Kidney epithelial cell (primary cell): ENCODE measurements around the gene RPLP1. TPM values are rescaled to one million over a fixed set of nuclear protein-coding genes. Genes with fewer than 3 reads are reported as not detected.

ENCODE experiments used
- DNase-seq: peaks from one replicate; pipeline ENCODE4 v3.0.0-alpha.2; 2010; ENCODE audit warnings: low read depth
- H3K27me3 ChIP-seq: 2 replicates; pipeline ENCODE4 v1.6.0; 2011; ENCODE audit warnings: low read length; ENCODE audit not compliant: control insufficient read depth, insufficient read depth
- H3K36me3 ChIP-seq: 2 replicates; pipeline ENCODE4 v1.5.1; 2011; ENCODE audit warnings: low read length; ENCODE audit not compliant: control insufficient read depth, insufficient read depth
- H3K4me3 ChIP-seq: 2 replicates; pipeline ENCODE4 v1.5.1; 2011; ENCODE audit warnings: low read depth, mild to moderate bottlenecking, control low read depth, low read length
- CTCF ChIP-seq: IDR thresholded peaks from 2 replicates; pipeline ENCODE4 v1.5.1; 2011; ENCODE audit warnings: mild to moderate bottlenecking, moderate library complexity, low read length, control low read depth, inconsistent platforms; ENCODE audit not compliant: insufficient read depth, poor library complexity, severe bottlenecking
- total RNA-seq: library from RNA; depleted of rRNA; stranded (reverse); fragments of >200 nt; gene quantifications from 2 replicates; pipeline ENCODE4 v1.2.3, GENCODE V29; 2015

Gene RPLP1
- total RNA-seq, 1 donor from 2014 or later = 943 TPM

GRCh38 chr15:69415381-69415780 is 37.2 kb upstream of the RPLP1 start:
- peak overlapping the region; percentile 88 for H3K4me3 ChIP-seq
- TF ChIP-seq CTCF = no peak
- H3K27me3 ChIP-seq = no peaks in the 10 kb centered on the region
- no peak for DNase-seq
- H3K36me3 ChIP-seq = no peaks in the 10 kb centered on the region

GRCh38 chr15:69417581-69417980 is 35.0 kb upstream of the RPLP1 start:
- Histone ChIP-seq H3K36me3 (no peaks in the 10 kb centered on the region), H3K27me3 (no peaks in the 10 kb centered on the region), H3K4me3 (no peak overlapping the region)
- TF ChIP-seq CTCF = no peak
- no peak for DNase-seq

GRCh38 chr15:69421498-69421897 is 31.1 kb upstream of the RPLP1 start:
- TF ChIP-seq CTCF = no peak
- Histone ChIP-seq H3K27me3 (no peaks in the 10 kb centered on the region), H3K36me3 (no peaks in the 10 kb centered on the region), H3K4me3 (no peak overlapping the region)
- no peak for DNase-seq

- Histone ChIP-seq H3K36me3 (no peaks in the 10 kb centered on the region), H3K4me3 (no peak overlapping the region), H3K27me3 (no peaks in the 10 kb centered on the region)
- DNase-seq = no peak
- no peak for TF ChIP-seq CTCF
Observed at GRCh38 chr15:69422336-69422895, 30.2 kb upstream of the RPLP1 start.

GRCh38 chr15:69424001-69424400 is 28.6 kb upstream of the RPLP1 start:
- H3K27me3 ChIP-seq = no peaks in the 10 kb centered on the region
- no peak overlapping the region for H3K4me3 ChIP-seq
- no peak for TF ChIP-seq CTCF
- no peak for DNase-seq
- H3K36me3 ChIP-seq = no peaks in the 10 kb centered on the region

GRCh38 chr15:69424748-69425413 is 27.7 kb upstream of the RPLP1 start:
- no peak for DNase-seq
- Histone ChIP-seq H3K4me3 (no peak overlapping the region), H3K36me3 (no peaks in the 10 kb centered on the region), H3K27me3 (no peaks in the 10 kb centered on the region)
- TF ChIP-seq CTCF = no peak
